DOHH2 (cell line): Measurements from ENCODE around the gene CABLES1.

Experiments
- H3F3A ChIP-seq: fragments of 200-600 bp; sonication (generic), shearing (Covaris generic); 2 replicates; pipeline ENCODE4 v1.6.0; 2016; ENCODE audit warnings: antibody characterized with exemption, mild to moderate bottlenecking; ENCODE audit not compliant: control insufficient read depth, insufficient read depth
- H3K27ac ChIP-seq: fragments of 200-600 bp; sonication (generic); 2 replicates; pipeline ENCODE4 v1.5.1; 2014; ENCODE audit warnings: low read depth, mild to moderate bottlenecking, low read length, moderate library complexity
- H3K27me3 ChIP-seq: fragments of 200-600 bp; sonication (generic); 2 replicates; pipeline ENCODE4 v1.6.1; 2014; ENCODE audit warnings: mild to moderate bottlenecking, low read length, mixed read lengths; ENCODE audit not compliant: control insufficient read depth
- H3K36me3 ChIP-seq: fragments of 200-600 bp; sonication (generic); 2 replicates; pipeline ENCODE4 v1.6.1; 2014; ENCODE audit warnings: mild to moderate bottlenecking, low read length, moderate library complexity, mixed read lengths; ENCODE audit not compliant: control insufficient read depth
- H3K4me1 ChIP-seq: fragments of 200-600 bp; sonication (generic); 2 replicates; pipeline ENCODE4 v1.6.1; 2014; ENCODE audit warnings: mild to moderate bottlenecking, low read length, mixed read lengths; ENCODE audit not compliant: control insufficient read depth
- H3K4me2 ChIP-seq: fragments of 200-600 bp; sonication (generic); 2 replicates; pipeline ENCODE4 v1.6.0; 2014; ENCODE audit warnings: mild to moderate bottlenecking, low read length, moderate library complexity
- H3K4me3 ChIP-seq: fragments of 200-600 bp; sonication (generic); 2 replicates; pipeline ENCODE4 v1.5.1; 2014; ENCODE audit warnings: mild to moderate bottlenecking, low read length, mixed read lengths
- H3K79me2 ChIP-seq: fragments of 200-600 bp; sonication (generic); 2 replicates; pipeline ENCODE4 v1.6.1; 2014; ENCODE audit warnings: mild to moderate bottlenecking, low read length, mixed read lengths; ENCODE audit not compliant: control insufficient read depth
- H3K9me2 ChIP-seq: fragments of 200-600 bp; sonication (generic); replicated peaks from 2 replicates; pipeline ENCODE4 v1.6.1; 2014; ENCODE audit warnings: mild to moderate bottlenecking, low read length, mixed read lengths; ENCODE audit not compliant: control insufficient read depth
- H3K9me3 ChIP-seq: fragments of 200-600 bp; sonication (generic); 2 replicates; pipeline ENCODE4 v1.6.1; 2014; ENCODE audit warnings: antibody characterized with exemption, low read length, mixed read lengths; ENCODE audit not compliant: control insufficient read depth, insufficient read depth
- H4K20me1 ChIP-seq: fragments of 200-600 bp; sonication (generic); 2 replicates; pipeline ENCODE4 v1.6.0; 2014; ENCODE audit warnings: low read depth, mild to moderate bottlenecking, antibody characterized with exemption, low read length, moderate library complexity; ENCODE audit not compliant: control insufficient read depth, insufficient read depth
- EZH2phosphoT487 ChIP-seq: fragments of 200-600 bp; sonication (generic); IDR thresholded peaks from 2 replicates; pipeline ENCODE4 v1.6.1; 2017; ENCODE audit warnings: borderline replicate concordance, mild to moderate bottlenecking, antibody characterized with exemption, low read length, moderate library complexity, mixed read lengths
- TF ChIP-seq, protein P1 (sequence below): fragments of 200-600 bp; sonication (generic); IDR thresholded peaks from one replicate; pipeline ENCODE4 v1.5.1; 2014; ENCODE audit warnings: antibody characterized with exemption, mild to moderate bottlenecking, low read depth, low read length; ENCODE audit not compliant: poor library complexity, severe bottlenecking

Gene CABLES1

GRCh38 chr18:23165271-23166068, 30.2 kb downstream of the CABLES1 start:
- no peaks in the 10 kb centered on the region for H4K20me1 ChIP-seq
- TF ChIP-seq, protein P1, sequence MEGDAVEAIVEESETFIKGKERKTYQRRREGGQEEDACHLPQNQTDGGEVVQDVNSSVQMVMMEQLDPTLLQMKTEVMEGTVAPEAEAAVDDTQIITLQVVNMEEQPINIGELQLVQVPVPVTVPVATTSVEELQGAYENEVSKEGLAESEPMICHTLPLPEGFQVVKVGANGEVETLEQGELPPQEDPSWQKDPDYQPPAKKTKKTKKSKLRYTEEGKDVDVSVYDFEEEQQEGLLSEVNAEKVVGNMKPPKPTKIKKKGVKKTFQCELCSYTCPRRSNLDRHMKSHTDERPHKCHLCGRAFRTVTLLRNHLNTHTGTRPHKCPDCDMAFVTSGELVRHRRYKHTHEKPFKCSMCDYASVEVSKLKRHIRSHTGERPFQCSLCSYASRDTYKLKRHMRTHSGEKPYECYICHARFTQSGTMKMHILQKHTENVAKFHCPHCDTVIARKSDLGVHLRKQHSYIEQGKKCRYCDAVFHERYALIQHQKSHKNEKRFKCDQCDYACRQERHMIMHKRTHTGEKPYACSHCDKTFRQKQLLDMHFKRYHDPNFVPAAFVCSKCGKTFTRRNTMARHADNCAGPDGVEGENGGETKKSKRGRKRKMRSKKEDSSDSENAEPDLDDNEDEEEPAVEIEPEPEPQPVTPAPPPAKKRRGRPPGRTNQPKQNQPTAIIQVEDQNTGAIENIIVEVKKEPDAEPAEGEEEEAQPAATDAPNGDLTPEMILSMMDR, result no peak
- TF ChIP-seq EZH2phosphoT487, result no peak
- no peaks in the 10 kb centered on the region for H3F3A ChIP-seq
- no peak overlapping the region for H3K4me2 ChIP-seq
- H3K79me2 ChIP-seq, result no peaks in the 10 kb centered on the region
- H3K4me1 ChIP-seq, result no peaks in the 10 kb centered on the region
- no peaks in the 10 kb centered on the region for H3K9me3 ChIP-seq
- H3K9me2 ChIP-seq, result no peaks in the 10 kb centered on the region
- no peaks in the 10 kb centered on the region for H3K36me3 ChIP-seq
- H3K4me3 ChIP-seq, result no peak overlapping the region
- H3K27me3 ChIP-seq, result no peaks in the 10 kb centered on the region
- H3K27ac ChIP-seq, result no peak overlapping the region

- H3K27me3 ChIP-seq, result no peaks in the 10 kb centered on the region
- H3K9me2 ChIP-seq, result no peaks in the 10 kb centered on the region
- no peaks in the 10 kb centered on the region for H3K36me3 ChIP-seq
- H3K4me3 ChIP-seq, result no peak overlapping the region
- H3K9me3 ChIP-seq, result no peaks in the 10 kb centered on the region
- H4K20me1 ChIP-seq, result no peaks in the 10 kb centered on the region
- H3F3A ChIP-seq, result no peaks in the 10 kb centered on the region
- H3K79me2 ChIP-seq, result no peaks in the 10 kb centered on the region
- H3K27ac ChIP-seq, result no peak overlapping the region
- TF ChIP-seq, protein P1, result no peak
- no peak for TF ChIP-seq EZH2phosphoT487
- H3K4me1 ChIP-seq, result no peaks in the 10 kb centered on the region
- H3K4me2 ChIP-seq, result no peak overlapping the region
Observed at GRCh38 chr18:23166891-23167541, 31.7 kb downstream of the CABLES1 start.

- Histone ChIP-seq H4K20me1 (no peaks in the 10 kb centered on the region), H3K4me1 (no peaks in the 10 kb centered on the region), H3K9me3 (no peaks in the 10 kb centered on the region), H3K4me3 (no peak overlapping the region), H3K79me2 (no peaks in the 10 kb centered on the region), H3K4me2 (no peak overlapping the region), H3K27ac (no peak overlapping the region), H3F3A (no peaks in the 10 kb centered on the region), H3K27me3 (no peaks in the 10 kb centered on the region), H3K9me2 (no peaks in the 10 kb centered on the region), H3K36me3 (no peaks in the 10 kb centered on the region)
- TF ChIP-seq, protein P1, result no peak
- TF ChIP-seq EZH2phosphoT487, result no peak
Observed at GRCh38 chr18:23169673-23170044, 34.4 kb downstream of the CABLES1 start.
